ENCODE data around the gene LIPK. TPM values are rescaled to one million over a fixed set of nuclear protein-coding genes. Genes with fewer than 3 reads are reported as not detected.

LIPK gene
- total and polyA plus RNA-seq, 2 of the 8 experiments (the other 6 are each of a cell fraction or from before 2014, with no cell fraction given), result not detected

DNA sequence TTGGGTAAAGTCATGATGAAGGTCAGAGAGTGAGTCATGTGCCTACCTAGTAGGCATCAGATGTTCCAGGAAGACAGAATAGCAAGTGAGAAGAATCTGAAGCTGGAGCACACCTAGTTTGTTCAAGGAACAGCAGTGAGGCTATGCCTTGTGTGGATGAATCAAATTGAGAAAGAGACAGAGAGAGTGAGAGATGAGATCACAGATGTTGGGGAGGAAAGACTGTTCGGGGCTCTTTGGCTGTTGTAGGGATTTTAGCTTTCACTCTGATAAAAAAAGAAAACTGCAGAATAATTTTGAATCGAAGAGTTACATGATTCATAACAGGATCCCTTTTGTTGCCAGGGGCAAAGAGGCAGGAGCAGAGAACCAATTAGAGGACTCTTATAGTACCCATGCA, 35.6 kb upstream of the LIPK start:
- Histone ChIP-seq H3K4me2 (ENCODE audit: insufficient read depth in 1 of 2, low read depth in 2 of 2, low read length in 2 of 2) (no peak overlapping the region), H4K20me1 (replicated peaks in 1 of 2; ENCODE audit: control insufficient read depth in 1 of 2, insufficient read depth in 2 of 2, low read length in 2 of 2) (no peaks in the 10 kb centered on the region), H4K5ac (ENCODE audit: insufficient read length, low read depth, low read length) (no peak overlapping the region), H3K56ac (replicated peaks; ENCODE audit: insufficient read length, low read depth, low read length) (no peak overlapping the region), H3K4me1 (replicated peaks in 1 of 4; ENCODE audit: control insufficient read depth in 3 of 4, insufficient read depth in 4 of 4, low read length in 3 of 4) (no peaks in the 10 kb centered on the region), H3K9me3 (ENCODE audit: insufficient read depth in 2 of 2, low read depth in 1 of 2, low read length in 1 of 2) (no peaks in the 10 kb centered on the region), H3K14ac (ENCODE audit: insufficient read length) (no peak overlapping the region), H2AK5ac (ENCODE audit: low read depth, low read length) (no peak overlapping the region), H3K4ac (replicated peaks; ENCODE audit: insufficient read length, low read depth, low read length) (no peak overlapping the region), H4K8ac (ENCODE audit: extremely low read depth, insufficient read depth, low read length) (no peak overlapping the region), H2BK15ac (ENCODE audit: low read length) (no peak overlapping the region), H3K27me3 (replicated peaks in 1 of 4; ENCODE audit: control insufficient read depth in 3 of 4, extremely low read depth in 1 of 4, insufficient read depth in 3 of 4, low read length in 3 of 4) (no peaks in the 10 kb centered on the region), H2BK20ac (ENCODE audit: low read length) (no peak overlapping the region), H3K27ac (ENCODE audit: low read depth, low read length) (no peak overlapping the region), H3K23me2 (ENCODE audit: low read depth, low read length) (no peaks in the 10 kb centered on the region; the same call in 1 of the 2 replicates), H3K23ac (ENCODE audit: insufficient read length) (no peak overlapping the region), H2BK5ac (ENCODE audit: low read depth, low read length) (no peak overlapping the region), H4K91ac (replicated peaks; ENCODE audit: insufficient read length, low read length) (no peak overlapping the region), H3K18ac (ENCODE audit: extremely low read depth, low read length) (no peak overlapping the region), H3K9ac (replicated peaks in 1 of 4; ENCODE audit: extremely low read depth in 1 of 4, low read depth in 3 of 4, low read length in 3 of 4) (no peak overlapping the region), H2BK12ac (ENCODE audit: low read depth, low read length) (no peak overlapping the region), H2AFZ (ENCODE audit: low read length) (no peak overlapping the region), H3K36me3 (ENCODE audit: control insufficient read depth in 2 of 4, insufficient read depth in 4 of 4, low read length in 3 of 4) (no peaks in the 10 kb centered on the region), H2BK120ac (replicated peaks; ENCODE audit: low read depth, low read length) (no peak overlapping the region), H3K79me1 (ENCODE audit: low read depth, low read length) (no peaks in the 10 kb centered on the region), H3K79me2 (ENCODE audit: control insufficient read depth in 1 of 2, insufficient read depth in 2 of 2, low read length in 2 of 2) (no peaks in the 10 kb centered on the region), H3K4me3 (ENCODE audit: extremely low read depth in 1 of 4, insufficient read depth in 2 of 4, low read depth in 3 of 4, low read length in 4 of 4) (no peak overlapping the region)
- DNase-seq (ENCODE audit: low read depth in 1 of 2, low spot score in 2 of 2) (no peak), FAIRE-seq (no peak)
- TF ChIP-seq SP1 (IDR thresholded peaks at IDR 0.05; ENCODE audit: low read depth, low read length) (no peak), POLR2AphosphoS5 (IDR thresholded peaks at IDR 0.05; ENCODE audit: low read depth, low read length) (no peak), CREB1 (IDR thresholded peaks at IDR 0.05) (no peak), KDM1A (IDR thresholded peaks at IDR 0.05; ENCODE audit: borderline replicate concordance, low read length) (no peak), SIN3A (conservative IDR thresholded peaks at IDR 0.05 in 1 of 2, IDR thresholded peaks at IDR 0.05 in 1 of 2; ENCODE audit: low read depth in 1 of 2, low read length in 2 of 2) (no peak), CEBPB (IDR thresholded peaks at IDR 0.05; ENCODE audit: low read depth, low read length) (no peak), SRF (IDR thresholded peaks at IDR 0.05; ENCODE audit: low read depth, low read length) (no peak), RBBP5 (IDR thresholded peaks at IDR 0.05; ENCODE audit: borderline replicate concordance, low read depth, low read length) (no peak), RAD21 (IDR thresholded peaks at IDR 0.05 in 1 of 2, conservative IDR thresholded peaks at IDR 0.05 in 1 of 2; ENCODE audit: low read depth in 2 of 2, low read length in 2 of 2) (no peak), GTF2F1 (IDR thresholded peaks at IDR 0.05; ENCODE audit: borderline replicate concordance, low read depth, low read length) (no peak), CHD1 (IDR thresholded peaks at IDR 0.05; ENCODE audit: low read depth, low read length) (no peak), HDAC6 (IDR thresholded peaks at IDR 0.05; ENCODE audit: low read depth, low read length) (no peak), CBX8 (IDR thresholded peaks at IDR 0.05; ENCODE audit: borderline replicate concordance, low read depth, low read length) (no peak), RFX5 (IDR thresholded peaks at IDR 0.05; ENCODE audit: borderline replicate concordance, low read depth, low read length) (no peak), SIX5 (IDR thresholded peaks at IDR 0.05; ENCODE audit: low read depth, low read length) (no peak)
- WGBS, 2 experiments (ENCODE audit: extremely low coverage in 1 of 2, insufficient coverage in 1 of 2, insufficient read length in 1 of 2, insufficient replicate concordance in 2 of 2, low coverage in 1 of 2, low lambda C conversion rate in 2 of 2, missing lambda C conversion rate in 1 of 2), result 83% methylated on average over 2 of the region's 2 CpGs; no CpG with 5 or more reads in 1 of the 2 experiments
- ChIA-PET POLR2A (ENCODE audit: partially characterized antibody) (no interaction called here), CTCF (ENCODE audit: partially characterized antibody) (interaction anchor here (1.0 kb wide), 1 partner anchor 99 kb away, joined by 3 read pairs; no protein-coding TSS in a partner anchor)

All from H1 (cell line).